Ecto neural progenitor cell (in vitro differentiated cells): ENCODE results near the gene SCN8A.

Experiments used
- DNase-seq: peaks from one replicate; pipeline ENCODE4 v3.0.0-alpha.2; 2018; ENCODE audit warnings: low spot score

The SCN8A gene

GRCh38 chr12:51721282-51721940 lies 130.4 kb downstream of the SCN8A start:
- DNase-seq: peak; percentile 88

- DNase-seq: no peak
These were observed 131.4 kb downstream of the SCN8A start for GRCh38 chr12:51722431-51722830.

- no peak for DNase-seq
These were observed 135.1 kb downstream of the SCN8A start for GRCh38 chr12:51726161-51726560.

- DNase-seq: no peak
These were observed 135.9 kb downstream of the SCN8A start for GRCh38 chr12:51726931-51727330.

GRCh38 chr12:51729331-51729730 lies 138.3 kb downstream of the SCN8A start:
- no peak for DNase-seq

GRCh38 chr12:51730745-51731144 lies 139.7 kb downstream of the SCN8A start:
- no peak for DNase-seq

GRCh38 chr12:51740536-51740935 lies 149.5 kb downstream of the SCN8A start:
- DNase-seq: no peak

GRCh38 chr12:51744235-51744634 lies 153.2 kb downstream of the SCN8A start:
- no peak for DNase-seq

- DNase-seq: no peak
These were observed 153.9 kb downstream of the SCN8A start for GRCh38 chr12:51744957-51745356.

GRCh38 chr12:51746416-51746815 lies 155.4 kb downstream of the SCN8A start:
- no peak for DNase-seq

GRCh38 chr12:51748235-51748634 lies 157.2 kb downstream of the SCN8A start:
- no peak for DNase-seq

GRCh38 chr12:51749206-51749985 lies 158.4 kb downstream of the SCN8A start:
- no peak for DNase-seq

- DNase-seq: no peak
These were observed 158.9 kb downstream of the SCN8A start for GRCh38 chr12:51749986-51750317.

GRCh38 chr12:51751661-51752060 lies 160.6 kb downstream of the SCN8A start:
- no peak for DNase-seq

- DNase-seq: no peak
These were observed 161.3 kb downstream of the SCN8A start for GRCh38 chr12:51752234-51752889.

- no peak for DNase-seq
These were observed 163.1 kb downstream of the SCN8A start for GRCh38 chr12:51753980-51754675.

- DNase-seq: no peak
These were observed 164.2 kb downstream of the SCN8A start for GRCh38 chr12:51755251-51755650.

- no peak for DNase-seq
These were observed 168.1 kb downstream of the SCN8A start for GRCh38 chr12:51759175-51759574.

- no peak for DNase-seq
These were observed 168.7 kb downstream of the SCN8A start for GRCh38 chr12:51759695-51760094.

- no peak for DNase-seq
These were observed 169.2 kb downstream of the SCN8A start for GRCh38 chr12:51760231-51760630.

- DNase-seq: no peak
These were observed 172.7 kb downstream of the SCN8A start for GRCh38 chr12:51763743-51764142.

GRCh38 chr12:51766067-51766676 lies 175.1 kb downstream of the SCN8A start:
- no peak for DNase-seq
